ENCODE results near the gene RSPH1. TPM values are rescaled to one million over a fixed set of nuclear protein-coding genes. Genes with fewer than 3 reads are reported as not detected.

The RSPH1 gene
- total RNA-seq, 4 donors from 2014 or later, result 0.99 to 1.9 (median 1.9) TPM; not detected in 1

DNA sequence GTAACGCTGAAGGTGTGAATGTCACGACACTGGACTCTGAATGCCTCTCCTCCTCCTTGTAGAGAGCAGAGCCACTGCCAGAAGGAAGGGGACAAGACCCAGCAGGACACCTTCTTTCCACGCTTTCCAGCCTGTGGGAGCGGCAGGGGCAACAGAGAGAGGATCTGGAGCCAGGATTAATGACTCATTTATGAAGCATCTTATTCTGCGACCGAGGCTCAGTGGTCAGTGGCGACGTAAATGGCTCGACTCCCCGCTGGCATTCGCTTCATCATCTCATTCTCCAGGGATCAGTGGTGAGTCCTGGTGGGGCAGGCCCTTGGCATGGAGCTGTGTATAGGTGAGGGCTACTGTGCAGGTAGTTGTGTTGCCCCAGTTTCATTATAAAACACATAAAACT lies 22.2 kb upstream of the RSPH1 start:
- peaks cover 0 to 22% (median 3%) of the 10 kb centered on the region in 3 donors for H3K4me1 ChIP-seq
- H3K27ac ChIP-seq, result no peak overlapping the region
- TF ChIP-seq EP300 (IDR thresholded peaks at IDR 0.05) (no peak), POLR2AphosphoS5 (IDR thresholded peaks at IDR 0.05) (no peak), POLR2A (IDR thresholded peaks at IDR 0.05) (no peak)
- TF ChIP-seq, protein P1, sequence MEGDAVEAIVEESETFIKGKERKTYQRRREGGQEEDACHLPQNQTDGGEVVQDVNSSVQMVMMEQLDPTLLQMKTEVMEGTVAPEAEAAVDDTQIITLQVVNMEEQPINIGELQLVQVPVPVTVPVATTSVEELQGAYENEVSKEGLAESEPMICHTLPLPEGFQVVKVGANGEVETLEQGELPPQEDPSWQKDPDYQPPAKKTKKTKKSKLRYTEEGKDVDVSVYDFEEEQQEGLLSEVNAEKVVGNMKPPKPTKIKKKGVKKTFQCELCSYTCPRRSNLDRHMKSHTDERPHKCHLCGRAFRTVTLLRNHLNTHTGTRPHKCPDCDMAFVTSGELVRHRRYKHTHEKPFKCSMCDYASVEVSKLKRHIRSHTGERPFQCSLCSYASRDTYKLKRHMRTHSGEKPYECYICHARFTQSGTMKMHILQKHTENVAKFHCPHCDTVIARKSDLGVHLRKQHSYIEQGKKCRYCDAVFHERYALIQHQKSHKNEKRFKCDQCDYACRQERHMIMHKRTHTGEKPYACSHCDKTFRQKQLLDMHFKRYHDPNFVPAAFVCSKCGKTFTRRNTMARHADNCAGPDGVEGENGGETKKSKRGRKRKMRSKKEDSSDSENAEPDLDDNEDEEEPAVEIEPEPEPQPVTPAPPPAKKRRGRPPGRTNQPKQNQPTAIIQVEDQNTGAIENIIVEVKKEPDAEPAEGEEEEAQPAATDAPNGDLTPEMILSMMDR (IDR thresholded peaks at IDR 0.05), result no peak
- ATAC-seq, result no peak
- no peaks in the 10 kb centered on the region for H3K9me3 ChIP-seq
- 90% methylated on average over 2 of the region's 11 CpGs; no CpG with 5 or more reads in 1 of the 2 donors for WGBS, 2 donors (ENCODE audit: low coverage in 1 of 2)
- peaks cover 0 to 32% of the 10 kb centered on the region in 2 donors for H3K36me3 ChIP-seq
- H3K4me3 ChIP-seq, result no peak overlapping the region
- no peaks in the 10 kb centered on the region for H3K27me3 ChIP-seq

DNA sequence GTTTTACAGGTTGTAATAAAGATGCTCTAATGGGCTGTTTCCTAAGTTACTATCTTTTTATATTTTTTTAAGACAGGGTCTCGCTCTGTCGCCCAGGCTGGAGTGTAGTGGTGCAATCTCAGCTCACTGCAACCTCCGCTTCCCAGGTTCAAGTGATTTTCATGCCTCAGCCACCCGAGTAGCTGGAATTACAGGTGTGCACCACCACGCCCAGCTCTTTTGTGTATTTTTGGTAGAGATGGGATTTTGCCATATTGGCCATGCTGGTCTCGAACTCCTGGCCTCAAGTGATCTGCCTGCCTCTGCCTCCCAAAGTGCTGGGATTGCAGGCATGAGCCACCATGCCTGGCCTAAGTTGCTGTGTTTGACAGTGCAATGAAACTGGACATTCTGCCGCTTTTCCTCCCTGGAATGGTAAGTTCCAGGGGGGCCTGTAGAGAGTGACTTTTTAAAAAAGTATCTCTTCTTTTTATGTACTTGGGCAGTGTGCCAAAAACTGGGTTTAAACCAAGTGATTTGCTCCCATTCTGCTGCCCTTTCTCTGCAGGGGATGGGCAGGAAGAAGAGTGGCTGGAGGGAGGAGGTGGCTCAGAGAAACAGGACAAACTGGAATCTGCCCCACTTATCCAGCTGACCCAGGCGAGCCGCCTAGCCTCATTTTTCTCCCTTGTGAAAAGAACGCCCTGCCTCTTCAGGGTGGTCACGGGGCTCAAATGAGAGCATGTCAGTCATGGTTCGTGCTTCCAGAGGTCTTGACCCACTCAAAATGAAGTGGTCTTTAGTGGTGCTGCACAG lies 19.9 kb upstream of the RSPH1 start:
- Histone ChIP-seq H3K4me1 (peaks cover 0 to 27% (median 3%) of the 10 kb centered on the region in 3 donors), H3K36me3 (peaks cover 0 to 21% of the 10 kb centered on the region in 2 donors), H3K4me3 (no peak overlapping the region), H3K27ac (no peak overlapping the region), H3K9me3 (no peaks in the 10 kb centered on the region), H3K27me3 (no peaks in the 10 kb centered on the region)
- 75 to 92% methylated on average over 2 to 6 of the region's 12 CpGs for WGBS, 2 donors (ENCODE audit: low coverage in 1 of 2)
- no peak for ATAC-seq
- no peak for TF ChIP-seq POLR2AphosphoS5 (IDR thresholded peaks at IDR 0.05)
- TF ChIP-seq, protein P1 (IDR thresholded peaks at IDR 0.05), result no peak
- no peak for TF ChIP-seq POLR2A (IDR thresholded peaks at IDR 0.05)
- TF ChIP-seq EP300 (IDR thresholded peaks at IDR 0.05), result no peak

DNA sequence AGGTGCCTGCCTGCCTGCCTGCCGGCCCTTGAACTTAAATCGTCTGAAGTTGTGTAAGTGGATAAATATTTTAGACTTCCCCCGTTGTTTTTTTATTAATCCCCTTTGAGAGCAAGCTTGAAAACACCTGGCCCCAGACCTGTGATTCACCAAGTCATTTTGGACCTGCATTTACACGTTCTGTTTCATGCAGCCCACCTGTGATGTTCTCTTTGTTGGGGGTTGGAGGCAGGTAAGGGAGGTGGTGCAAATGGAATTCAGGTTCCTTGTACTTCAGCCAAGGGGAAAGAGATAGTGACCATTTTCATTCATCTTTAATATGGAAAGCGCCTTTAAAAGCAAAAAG lies 18.8 kb upstream of the RSPH1 start:
- Histone ChIP-seq H3K9me3 (no peaks in the 10 kb centered on the region), H3K27ac (peak overlapping the region in 2 of 4 donors; percentile 74 to 79), H3K36me3 (peaks cover 0 to 19% of the 10 kb centered on the region in 2 donors), H3K4me1 (peaks cover 0 to 27% (median 3%) of the 10 kb centered on the region in 3 donors), H3K4me3 (peak overlapping the region; percentile 61 to 86), H3K27me3 (no peaks in the 10 kb centered on the region)
- TF ChIP-seq, protein P1 (IDR thresholded peaks at IDR 0.05), result no peak
- TF ChIP-seq EP300 (IDR thresholded peaks at IDR 0.05), result no peak
- 27 to 80% methylated on average over 1 to 4 of the region's 5 CpGs for WGBS, 2 donors (ENCODE audit: low coverage in 1 of 2)
- ATAC-seq, result no peak

DNA sequence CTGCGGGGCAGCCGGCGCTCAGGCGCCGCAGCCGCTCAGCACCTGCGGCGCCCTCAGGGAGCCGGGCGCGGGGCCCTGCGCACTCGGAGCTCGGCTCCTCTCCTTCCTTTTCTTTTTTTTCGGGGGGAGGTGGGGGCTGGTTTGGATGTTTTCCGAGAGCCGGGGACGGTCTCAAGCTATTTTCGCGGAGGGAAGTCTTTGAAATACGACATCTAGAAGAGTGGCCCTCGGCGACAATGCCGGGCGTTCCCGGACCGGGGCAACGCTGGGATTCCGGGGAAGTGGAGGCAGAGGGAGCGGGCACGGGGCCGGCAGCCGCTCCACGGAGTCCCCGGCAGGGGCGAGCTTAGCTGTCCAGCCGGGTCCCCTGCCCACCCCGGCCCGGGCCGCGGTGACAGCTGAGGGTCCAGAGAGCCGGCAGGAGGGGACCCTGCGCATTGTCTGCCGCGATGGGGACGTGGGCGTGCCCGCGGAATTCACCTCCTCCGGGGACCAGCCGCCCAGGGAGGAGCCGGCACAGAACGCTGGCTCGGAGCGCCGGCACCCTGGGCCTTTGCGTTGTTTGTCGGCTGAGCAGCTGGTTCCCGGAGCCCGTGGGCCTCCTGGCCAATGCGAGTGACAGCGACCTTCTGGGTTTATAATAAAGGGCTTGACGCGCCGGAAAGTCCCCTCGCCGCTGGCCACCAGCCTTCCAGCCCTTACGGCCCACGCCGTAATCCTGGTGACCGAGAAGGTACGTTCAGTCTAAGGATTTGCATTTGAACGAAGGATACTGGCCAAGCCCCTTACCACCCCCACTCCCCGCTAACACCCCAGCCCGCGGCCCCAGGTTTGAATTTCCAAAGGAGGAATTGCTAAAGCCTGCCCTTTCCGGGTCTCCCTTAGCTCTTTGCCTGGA lies 18.2 kb upstream of the RSPH1 start:
- TF ChIP-seq EP300 (IDR thresholded peaks at IDR 0.05) (no peak), POLR2AphosphoS5 (IDR thresholded peaks at IDR 0.05) (no peak), POLR2A (IDR thresholded peaks at IDR 0.05) (peak in 1 of 2 donors; percentile 31)
- TF ChIP-seq, protein P1 (IDR thresholded peaks at IDR 0.05), result no peak

More for the DNA sequence above, 18.2 kb upstream of the RSPH1 start:
- 0% methylated on average over 2 to 14 of the region's 77 CpGs for WGBS, 2 donors (ENCODE audit: low coverage in 1 of 2)
- peaks cover 0 to 13% of the 10 kb centered on the region in 2 donors for H3K36me3 ChIP-seq
- no peaks in the 10 kb centered on the region for H3K27me3 ChIP-seq
- H3K4me1 ChIP-seq, result peaks cover 0 to 27% (median 3%) of the 10 kb centered on the region in 3 donors
- no peaks in the 10 kb centered on the region for H3K9me3 ChIP-seq
- peak overlapping the region; percentile 61 to 86 for H3K4me3 ChIP-seq
- H3K27ac ChIP-seq, result peak overlapping the region in 3 of 4 donors; percentile 74 to 80 (median 79)
- peak; percentile 72 for ATAC-seq

All from gastroesophageal sphincter (tissue), 4 donors.